ENCODE data around the gene DLK1. TPM values are rescaled to one million over a fixed set of nuclear protein-coding genes. Genes with fewer than 3 reads are reported as not detected.

DLK1 gene
- total RNA-seq, 2 experiments from 2014 or later = not detected

DNA sequence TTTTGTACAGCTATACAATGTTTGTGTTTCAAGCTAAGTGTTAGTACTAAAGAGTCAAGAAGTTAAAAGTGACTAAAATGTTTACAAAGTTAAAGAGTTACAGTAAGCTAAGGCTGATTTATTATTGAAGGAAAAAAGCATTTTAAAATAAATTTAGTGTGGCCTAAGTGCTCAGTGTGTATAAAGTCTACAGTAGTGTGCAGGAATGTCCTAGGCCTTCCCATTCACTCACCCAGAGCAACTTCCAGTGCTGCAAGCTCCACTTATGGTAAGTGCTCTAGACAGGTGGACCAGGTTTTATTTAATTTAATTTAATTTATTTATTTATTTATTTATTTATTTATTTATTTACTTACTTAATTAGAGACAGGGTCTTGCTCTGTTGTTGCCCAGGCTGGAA lies 19.6 kb downstream of the DLK1 start:
- TF ChIP-seq EZH2phosphoT487 (IDR thresholded peaks at IDR 0.05; ENCODE audit: borderline replicate concordance, low read depth, low read length) = no peak
- TF ChIP-seq, protein P1, sequence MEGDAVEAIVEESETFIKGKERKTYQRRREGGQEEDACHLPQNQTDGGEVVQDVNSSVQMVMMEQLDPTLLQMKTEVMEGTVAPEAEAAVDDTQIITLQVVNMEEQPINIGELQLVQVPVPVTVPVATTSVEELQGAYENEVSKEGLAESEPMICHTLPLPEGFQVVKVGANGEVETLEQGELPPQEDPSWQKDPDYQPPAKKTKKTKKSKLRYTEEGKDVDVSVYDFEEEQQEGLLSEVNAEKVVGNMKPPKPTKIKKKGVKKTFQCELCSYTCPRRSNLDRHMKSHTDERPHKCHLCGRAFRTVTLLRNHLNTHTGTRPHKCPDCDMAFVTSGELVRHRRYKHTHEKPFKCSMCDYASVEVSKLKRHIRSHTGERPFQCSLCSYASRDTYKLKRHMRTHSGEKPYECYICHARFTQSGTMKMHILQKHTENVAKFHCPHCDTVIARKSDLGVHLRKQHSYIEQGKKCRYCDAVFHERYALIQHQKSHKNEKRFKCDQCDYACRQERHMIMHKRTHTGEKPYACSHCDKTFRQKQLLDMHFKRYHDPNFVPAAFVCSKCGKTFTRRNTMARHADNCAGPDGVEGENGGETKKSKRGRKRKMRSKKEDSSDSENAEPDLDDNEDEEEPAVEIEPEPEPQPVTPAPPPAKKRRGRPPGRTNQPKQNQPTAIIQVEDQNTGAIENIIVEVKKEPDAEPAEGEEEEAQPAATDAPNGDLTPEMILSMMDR (conservative IDR thresholded peaks at IDR 0.05; ENCODE audit: low read length) = no peak
- no TSS peak for BruUV-seq (replicated peaks)
- Histone ChIP-seq H3K4me3 (ENCODE audit: low read depth, low read length, poor library complexity, severe bottlenecking) (no peak overlapping the region), H3K36me3 (ENCODE audit: insufficient read depth, low read length) (no peaks in the 10 kb centered on the region), H3K27ac (ENCODE audit: low read depth, low read length, poor library complexity, severe bottlenecking) (no peak overlapping the region), H4K20me1 (ENCODE audit: insufficient read depth, low read length) (no peaks in the 10 kb centered on the region), H3K4me1 (ENCODE audit: insufficient read depth, low read length, poor library complexity, severe bottlenecking) (no peaks in the 10 kb centered on the region), H3K4me2 (ENCODE audit: low read length) (no peak overlapping the region), H3K9me2 (ENCODE audit: insufficient read depth, low read length) (no peaks in the 10 kb centered on the region), H2AFZ (ENCODE audit: low read length) (no peak overlapping the region), H3K9me3 (ENCODE audit: low read length) (no peaks in the 10 kb centered on the region), H3K79me2 (ENCODE audit: insufficient read depth, low read depth, low read length) (no peaks in the 10 kb centered on the region)
- ChIA-PET CTCF (ENCODE audit: unreplicated experiment) (no interaction called here), POLR2A (interaction anchor here (0.6 kb wide), 1 partner anchor 203 kb away, joined by 3 read pairs; no protein-coding TSS in a partner anchor)
- no peak for DNase-seq (ENCODE audit: low spot score)
- intact Hi-C loops (cut with micrococcal nuclease; ENCODE audit: unreplicated experiment) = no loop called here

DNA sequence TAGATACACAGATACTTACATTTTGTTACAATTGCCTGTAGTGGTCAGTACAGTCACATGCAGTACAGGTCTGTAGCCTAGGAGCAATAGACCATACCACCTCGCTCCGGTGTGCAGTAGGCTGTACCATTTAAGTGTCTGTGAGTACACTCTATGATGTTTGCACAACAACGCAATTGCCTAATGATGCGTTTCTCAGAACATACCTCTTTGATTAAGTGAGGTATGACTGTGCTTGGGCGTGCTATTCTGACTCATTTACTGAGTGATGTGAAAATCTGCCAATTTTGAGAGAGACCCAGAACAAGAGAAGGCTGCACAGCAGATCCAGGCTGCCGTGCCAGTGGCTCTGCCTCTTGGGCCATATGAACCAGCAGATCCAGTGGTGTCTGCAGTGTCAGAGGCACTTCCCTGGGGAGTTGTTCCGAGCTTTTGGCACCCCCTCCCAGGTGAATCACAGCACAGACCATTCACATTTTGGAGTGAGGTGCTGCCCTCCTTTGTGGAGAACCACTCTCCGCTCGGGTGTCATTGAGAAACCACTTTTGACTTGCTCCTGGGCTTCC lies 20.4 kb downstream of the DLK1 start:
- TF ChIP-seq, protein P1 (conservative IDR thresholded peaks at IDR 0.05; ENCODE audit: low read length) = no peak
- TF ChIP-seq EZH2phosphoT487 (IDR thresholded peaks at IDR 0.05; ENCODE audit: borderline replicate concordance, low read depth, low read length) = no peak
- no peaks in the 10 kb centered on the region for H3K9me3 ChIP-seq (ENCODE audit: low read length)
- H3K79me2 ChIP-seq (ENCODE audit: insufficient read depth, low read depth, low read length) = no peaks in the 10 kb centered on the region
- intact Hi-C loops (cut with micrococcal nuclease; ENCODE audit: unreplicated experiment) = no loop called here
- H3K27ac ChIP-seq (ENCODE audit: low read depth, low read length, poor library complexity, severe bottlenecking) = no peak overlapping the region
- no peaks in the 10 kb centered on the region for H4K20me1 ChIP-seq (ENCODE audit: insufficient read depth, low read length)
- BruUV-seq (replicated peaks) = no TSS peak
- ChIA-PET POLR2A (no interaction called here), CTCF (ENCODE audit: unreplicated experiment) (no interaction called here)
- no peak overlapping the region for H3K4me2 ChIP-seq (ENCODE audit: low read length)
- H3K4me1 ChIP-seq (ENCODE audit: insufficient read depth, low read length, poor library complexity, severe bottlenecking) = no peaks in the 10 kb centered on the region
- H3K4me3 ChIP-seq (ENCODE audit: low read depth, low read length, poor library complexity, severe bottlenecking) = no peak overlapping the region
- H3K36me3 ChIP-seq (ENCODE audit: insufficient read depth, low read length) = no peaks in the 10 kb centered on the region
- no peak overlapping the region for H2AFZ ChIP-seq (ENCODE audit: low read length)
- no peak for DNase-seq (ENCODE audit: low spot score)
- no peaks in the 10 kb centered on the region for H3K9me2 ChIP-seq (ENCODE audit: insufficient read depth, low read length)

DNA sequence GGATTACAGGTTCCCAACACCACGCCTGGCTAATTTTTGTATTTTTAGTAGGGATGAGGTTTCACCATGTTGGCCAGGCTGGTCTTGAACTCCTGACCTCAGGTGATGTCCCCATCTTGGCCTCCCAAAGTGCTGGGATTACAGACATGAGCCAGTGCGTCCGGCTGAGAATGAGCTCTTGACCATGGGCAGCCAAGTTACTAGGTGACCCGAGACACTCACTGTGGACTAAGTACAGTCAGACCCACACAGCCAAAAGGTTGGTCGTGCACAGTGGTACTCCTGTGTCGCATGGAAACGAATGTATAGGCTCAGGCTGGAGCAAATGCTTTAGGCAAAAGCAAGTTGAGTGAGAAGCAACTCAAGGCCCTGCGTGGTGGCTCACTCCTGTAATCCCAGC lies 21.0 kb downstream of the DLK1 start:
- H3K79me2 ChIP-seq (ENCODE audit: insufficient read depth, low read depth, low read length) = no peaks in the 10 kb centered on the region
- intact Hi-C loops (cut with micrococcal nuclease; ENCODE audit: unreplicated experiment) = no loop called here
- no TSS peak for BruUV-seq (replicated peaks)
- no peak overlapping the region for H2AFZ ChIP-seq (ENCODE audit: low read length)
- H3K9me2 ChIP-seq (ENCODE audit: insufficient read depth, low read length) = no peaks in the 10 kb centered on the region
- POLR2A ChIA-PET = no interaction called here
- H4K20me1 ChIP-seq (ENCODE audit: insufficient read depth, low read length) = no peaks in the 10 kb centered on the region
- no peak overlapping the region for H3K4me2 ChIP-seq (ENCODE audit: low read length)
- no peaks in the 10 kb centered on the region for H3K9me3 ChIP-seq (ENCODE audit: low read length)
- H3K4me3 ChIP-seq (ENCODE audit: low read depth, low read length, poor library complexity, severe bottlenecking) = no peak overlapping the region
- H3K36me3 ChIP-seq (ENCODE audit: insufficient read depth, low read length) = no peaks in the 10 kb centered on the region
- no peaks in the 10 kb centered on the region for H3K4me1 ChIP-seq (ENCODE audit: insufficient read depth, low read length, poor library complexity, severe bottlenecking)
- CTCF ChIA-PET (ENCODE audit: unreplicated experiment) = no interaction called here
- no peak overlapping the region for H3K27ac ChIP-seq (ENCODE audit: low read depth, low read length, poor library complexity, severe bottlenecking)
- DNase-seq (ENCODE audit: low spot score) = no peak
- TF ChIP-seq, protein P1 (conservative IDR thresholded peaks at IDR 0.05; ENCODE audit: low read length) = no peak
- no peak for TF ChIP-seq EZH2phosphoT487 (IDR thresholded peaks at IDR 0.05; ENCODE audit: borderline replicate concordance, low read depth, low read length)

All from OCI-LY7 (cell line).